K562 (cell line): ENCODE results near the gene IL4I1. TPM values are rescaled to one million over a fixed set of nuclear protein-coding genes. Genes with fewer than 3 reads are reported as not detected.

Experiments used
- KAT7 ChIP-seq: sonication (generic); formaldehyde crosslinking; IDR thresholded peaks from 2 replicates; pipeline ENCODE4 v1.8.0; 2022; ENCODE audit warnings: missing genetic modification reagents, mild to moderate bottlenecking, borderline replicate concordance
- MYC ChIP-seq, 2 experiments: fragments of 250-450 bp in 1 of 2; sonication (Bioruptor Pico) in 1 of 2; IDR thresholded peaks; 2 replicates each; pipeline versions ENCODE4 v1.5.1 to v1.6.1; 2012 to 2021; ENCODE audit warnings: low read depth in 2 of 2, borderline replicate concordance in 1 of 2, improper control_type of control experiment in 1 of 2, low read length in 1 of 2, mild to moderate bottlenecking in 1 of 2, moderate library complexity in 1 of 2
- NCOA2 ChIP-seq, 2 experiments: fragments of 450-650 bp; IDR thresholded peaks; 2 replicates each; pipeline ENCODE4 v1.6.1; 2018; ENCODE audit warnings: mild to moderate bottlenecking in 2 of 2, moderate library complexity in 1 of 2; ENCODE audit not compliant: partially characterized antibody in 2 of 2
- NFE2L1 ChIP-seq: fragments of 450-650 bp; IDR thresholded peaks from 2 replicates; pipeline ENCODE4 v1.6.1; 2016; ENCODE audit warnings: missing genetic modification characterization, low read depth, mild to moderate bottlenecking, missing compliant biosample characterization, moderate library complexity, borderline replicate concordance
- NFXL1 ChIP-seq: fragments of 450-650 bp; formaldehyde crosslinking; IDR thresholded peaks from 2 replicates; pipeline ENCODE4 v1.4.0; 2021; ENCODE audit warnings: mild to moderate bottlenecking
- RCOR1 ChIP-seq, 2 experiments: IDR thresholded peaks; 2 replicates each; pipeline ENCODE4 v1.6.1; 2012; ENCODE audit warnings: low read depth in 2 of 2, low read length in 2 of 2, borderline replicate concordance in 1 of 2, improper control_type of control experiment in 1 of 2
- SRF ChIP-seq, 2 experiments: fragments of 250-450, 450-650 bp in 1 of 2; sonication (Bioruptor Pico) in 1 of 2; sonication (generic) in 1 of 2; formaldehyde crosslinking; IDR thresholded peaks; 2 replicates each; pipeline versions ENCODE4 v1.5.0 to v1.5.1; 2020 to 2022; ENCODE audit warnings: mild to moderate bottlenecking in 1 of 2, missing genetic modification reagents in 1 of 2
- ZEB2 ChIP-seq: fragments of 450-650 bp; IDR thresholded peaks from 2 replicates; pipeline ENCODE4 v1.6.1; 2016
- polyA plus RNA-seq, 8 experiments: library from polyadenylated mRNA; depleted of rRNA in 4 of 8; stranded (reverse) in 5 of 8; unstranded in 3 of 8; fragments of >200 nt; fragmentation: Nextera tagmentation in 2 of 8; fragmentation: Illumina TruSeq in 1 of 8; extraction: Ambion mirVana in 2 of 8; extraction: Trizol in 1 of 8; gene quantifications; 2 replicates each; pipeline versions ENCODE4 v1.2.1 to v1.2.3, GENCODE V29; 2011 to 2014; ENCODE audit warnings: inconsistent platforms in 1 of 8, missing spikeins in 1 of 8
- total RNA-seq, 7 experiments: library from RNA; depleted of rRNA in 6 of 7; stranded (reverse); fragments of >200 nt in 6 of 7; fragmentation: Illumina TruSeq in 2 of 7; extraction: Trizol in 2 of 7; gene quantifications; 2 replicates each; pipeline versions ENCODE4 v1.2.1 to v1.2.3, GENCODE V29; 2011 to 2021; ENCODE audit warnings: low replicate concordance in 1 of 7
- TF ChIP-seq, protein P1 (sequence below): fragments of 250-450 bp; sonication (Bioruptor Pico); IDR thresholded peaks from 2 replicates; pipeline ENCODE4 v1.5.0; 2020; ENCODE audit warnings: mild to moderate bottlenecking
- TF ChIP-seq, protein P2 (sequence below): fragments of 450-650 bp; formaldehyde crosslinking; IDR thresholded peaks from 2 replicates; pipeline ENCODE4 v1.4.0; 2022; ENCODE audit warnings: missing genetic modification characterization
- TF ChIP-seq, protein P3 (sequence below): fragments of 450-650 bp; conservative IDR thresholded peaks from 2 replicates; pipeline ENCODE4 v1.6.1; 2016; ENCODE audit warnings: missing genetic modification characterization, low read depth, mild to moderate bottlenecking, missing compliant biosample characterization, moderate library complexity
- TF ChIP-seq, protein P4 (sequence below): fragments of 250-450 bp; sonication (Bioruptor Pico); IDR thresholded peaks from 2 replicates; pipeline ENCODE4 v1.4.0; 2020
- TF ChIP-seq, protein P5 (sequence below): fragments of 450-650 bp; formaldehyde crosslinking; IDR thresholded peaks from 2 replicates; pipeline ENCODE4 v1.4.0; 2020; ENCODE audit warnings: mild to moderate bottlenecking, moderate library complexity

The IL4I1 gene
- total and polyA plus RNA-seq, 9 of the 15 experiments (the other 6 are each of a cell fraction or from before 2014, with no cell fraction given) = 0.06 to 0.95 (median 0.43) TPM; not detected in 2

DNA sequence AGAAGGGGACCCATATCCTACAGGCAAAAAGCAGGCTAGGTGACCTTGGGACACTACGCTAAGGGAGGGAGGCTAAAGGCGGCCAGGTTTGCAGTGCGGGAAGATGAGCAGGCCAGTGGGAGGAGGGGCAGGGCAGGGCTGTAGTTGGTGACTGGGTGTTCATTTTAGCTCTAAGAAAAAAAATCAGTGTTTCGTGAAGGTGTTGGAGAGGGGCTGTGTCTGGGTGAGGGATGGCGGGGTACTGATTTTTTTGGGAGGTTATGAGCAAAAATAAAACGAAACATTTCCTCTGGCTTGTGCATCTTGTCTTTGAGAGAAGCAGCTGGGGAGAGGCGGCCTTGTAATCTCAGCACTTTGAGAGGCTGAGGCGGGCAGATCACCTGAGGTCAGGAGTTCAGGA, 37.0 kb upstream of the IL4I1 start (continued):
- TF ChIP-seq, protein P1, sequence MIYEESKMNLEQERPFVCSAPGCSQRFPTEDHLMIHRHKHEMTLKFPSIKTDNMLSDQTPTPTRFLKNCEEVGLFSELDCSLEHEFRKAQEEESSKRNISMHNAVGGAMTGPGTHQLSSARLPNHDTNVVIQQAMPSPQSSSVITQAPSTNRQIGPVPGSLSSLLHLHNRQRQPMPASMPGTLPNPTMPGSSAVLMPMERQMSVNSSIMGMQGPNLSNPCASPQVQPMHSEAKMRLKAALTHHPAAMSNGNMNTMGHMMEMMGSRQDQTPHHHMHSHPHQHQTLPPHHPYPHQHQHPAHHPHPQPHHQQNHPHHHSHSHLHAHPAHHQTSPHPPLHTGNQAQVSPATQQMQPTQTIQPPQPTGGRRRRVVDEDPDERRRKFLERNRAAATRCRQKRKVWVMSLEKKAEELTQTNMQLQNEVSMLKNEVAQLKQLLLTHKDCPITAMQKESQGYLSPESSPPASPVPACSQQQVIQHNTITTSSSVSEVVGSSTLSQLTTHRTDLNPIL (CRISPR knock-in tag) = no peak
- TF ChIP-seq NCOA2 (IDR thresholded peaks at IDR 0.05; ENCODE audit: partially characterized antibody in 2 of 2) = no peak
- peak in 1 of 2 experiments; percentile 59; a peak in 2 of 4 replicates for TF ChIP-seq RCOR1 (IDR thresholded peaks at IDR 0.05; ENCODE audit: borderline replicate concordance in 1 of 2, low read depth in 2 of 2, low read length in 2 of 2)
- TF ChIP-seq, protein P2, sequence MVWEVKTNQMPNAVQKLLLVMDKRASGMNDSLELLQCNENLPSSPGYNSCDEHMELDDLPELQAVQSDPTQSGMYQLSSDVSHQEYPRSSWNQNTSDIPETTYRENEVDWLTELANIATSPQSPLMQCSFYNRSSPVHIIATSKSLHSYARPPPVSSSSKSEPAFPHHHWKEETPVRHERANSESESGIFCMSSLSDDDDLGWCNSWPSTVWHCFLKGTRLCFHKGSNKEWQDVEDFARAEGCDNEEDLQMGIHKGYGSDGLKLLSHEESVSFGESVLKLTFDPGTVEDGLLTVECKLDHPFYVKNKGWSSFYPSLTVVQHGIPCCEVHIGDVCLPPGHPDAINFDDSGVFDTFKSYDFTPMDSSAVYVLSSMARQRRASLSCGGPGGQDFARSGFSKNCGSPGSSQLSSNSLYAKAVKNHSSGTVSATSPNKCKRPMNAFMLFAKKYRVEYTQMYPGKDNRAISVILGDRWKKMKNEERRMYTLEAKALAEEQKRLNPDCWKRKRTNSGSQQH (CRISPR knock-in tag) = peak; percentile 95
- TF ChIP-seq KAT7 (CRISPR knock-in tag) = no peak
- TF ChIP-seq, protein P3, sequence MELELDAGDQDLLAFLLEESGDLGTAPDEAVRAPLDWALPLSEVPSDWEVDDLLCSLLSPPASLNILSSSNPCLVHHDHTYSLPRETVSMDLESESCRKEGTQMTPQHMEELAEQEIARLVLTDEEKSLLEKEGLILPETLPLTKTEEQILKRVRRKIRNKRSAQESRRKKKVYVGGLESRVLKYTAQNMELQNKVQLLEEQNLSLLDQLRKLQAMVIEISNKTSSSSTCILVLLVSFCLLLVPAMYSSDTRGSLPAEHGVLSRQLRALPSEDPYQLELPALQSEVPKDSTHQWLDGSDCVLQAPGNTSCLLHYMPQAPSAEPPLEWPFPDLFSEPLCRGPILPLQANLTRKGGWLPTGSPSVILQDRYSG (tag) = no peak
- peak in 1 of 2 experiments; percentile 67; a peak in 1 of 4 replicates for TF ChIP-seq SRF (CRISPR knock-in tag; IDR thresholded peaks at IDR 0.05)
- TF ChIP-seq, protein P4, sequence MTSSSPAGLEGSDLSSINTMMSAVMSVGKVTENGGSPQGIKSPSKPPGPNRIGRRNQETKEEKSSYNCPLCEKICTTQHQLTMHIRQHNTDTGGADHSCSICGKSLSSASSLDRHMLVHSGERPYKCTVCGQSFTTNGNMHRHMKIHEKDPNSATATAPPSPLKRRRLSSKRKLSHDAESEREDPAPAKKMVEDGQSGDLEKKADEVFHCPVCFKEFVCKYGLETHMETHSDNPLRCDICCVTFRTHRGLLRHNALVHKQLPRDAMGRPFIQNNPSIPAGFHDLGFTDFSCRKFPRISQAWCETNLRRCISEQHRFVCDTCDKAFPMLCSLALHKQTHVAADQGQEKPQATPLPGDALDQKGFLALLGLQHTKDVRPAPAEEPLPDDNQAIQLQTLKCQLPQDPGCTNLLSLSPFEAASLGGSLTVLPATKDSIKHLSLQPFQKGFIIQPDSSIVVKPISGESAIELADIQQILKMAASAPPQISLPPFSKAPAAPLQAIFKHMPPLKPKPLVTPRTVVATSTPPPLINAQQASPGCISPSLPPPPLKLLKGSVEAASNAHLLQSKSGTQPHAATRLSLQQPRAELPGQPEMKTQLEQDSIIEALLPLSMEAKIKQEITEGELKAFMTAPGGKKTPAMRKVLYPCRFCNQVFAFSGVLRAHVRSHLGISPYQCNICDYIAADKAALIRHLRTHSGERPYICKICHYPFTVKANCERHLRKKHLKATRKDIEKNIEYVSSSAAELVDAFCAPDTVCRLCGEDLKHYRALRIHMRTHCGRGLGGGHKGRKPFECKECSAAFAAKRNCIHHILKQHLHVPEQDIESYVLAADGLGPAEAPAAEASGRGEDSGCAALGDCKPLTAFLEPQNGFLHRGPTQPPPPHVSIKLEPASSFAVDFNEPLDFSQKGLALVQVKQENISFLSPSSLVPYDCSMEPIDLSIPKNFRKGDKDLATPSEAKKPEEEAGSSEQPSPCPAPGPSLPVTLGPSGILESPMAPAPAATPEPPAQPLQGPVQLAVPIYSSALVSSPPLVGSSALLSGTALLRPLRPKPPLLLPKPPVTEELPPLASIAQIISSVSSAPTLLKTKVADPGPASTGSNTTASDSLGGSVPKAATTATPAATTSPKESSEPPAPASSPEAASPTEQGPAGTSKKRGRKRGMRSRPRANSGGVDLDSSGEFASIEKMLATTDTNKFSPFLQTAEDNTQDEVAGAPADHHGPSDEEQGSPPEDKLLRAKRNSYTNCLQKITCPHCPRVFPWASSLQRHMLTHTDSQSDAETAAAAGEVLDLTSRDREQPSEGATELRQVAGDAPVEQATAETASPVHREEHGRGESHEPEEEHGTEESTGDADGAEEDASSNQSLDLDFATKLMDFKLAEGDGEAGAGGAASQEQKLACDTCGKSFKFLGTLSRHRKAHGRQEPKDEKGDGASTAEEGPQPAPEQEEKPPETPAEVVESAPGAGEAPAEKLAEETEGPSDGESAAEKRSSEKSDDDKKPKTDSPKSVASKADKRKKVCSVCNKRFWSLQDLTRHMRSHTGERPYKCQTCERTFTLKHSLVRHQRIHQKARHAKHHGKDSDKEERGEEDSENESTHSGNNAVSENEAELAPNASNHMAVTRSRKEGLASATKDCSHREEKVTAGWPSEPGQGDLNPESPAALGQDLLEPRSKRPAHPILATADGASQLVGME (CRISPR knock-in tag) = no peak
- no peak for TF ChIP-seq NFE2L1 (tag)
- peak; percentile 19; the same call in 1 of the 2 replicates for TF ChIP-seq ZEB2
- TF ChIP-seq, protein P5, sequence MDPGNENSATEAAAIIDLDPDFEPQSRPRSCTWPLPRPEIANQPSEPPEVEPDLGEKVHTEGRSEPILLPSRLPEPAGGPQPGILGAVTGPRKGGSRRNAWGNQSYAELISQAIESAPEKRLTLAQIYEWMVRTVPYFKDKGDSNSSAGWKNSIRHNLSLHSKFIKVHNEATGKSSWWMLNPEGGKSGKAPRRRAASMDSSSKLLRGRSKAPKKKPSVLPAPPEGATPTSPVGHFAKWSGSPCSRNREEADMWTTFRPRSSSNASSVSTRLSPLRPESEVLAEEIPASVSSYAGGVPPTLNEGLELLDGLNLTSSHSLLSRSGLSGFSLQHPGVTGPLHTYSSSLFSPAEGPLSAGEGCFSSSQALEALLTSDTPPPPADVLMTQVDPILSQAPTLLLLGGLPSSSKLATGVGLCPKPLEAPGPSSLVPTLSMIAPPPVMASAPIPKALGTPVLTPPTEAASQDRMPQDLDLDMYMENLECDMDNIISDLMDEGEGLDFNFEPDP (CRISPR knock-in tag) = 0 out of 2 replicates have a peak, but pooled peaks have one; percentile 16
- no peak for TF ChIP-seq MYC (IDR thresholded peaks at IDR 0.05; ENCODE audit: low read depth, low read length)
- peak; percentile 84; the same call in 1 of the 2 replicates for TF ChIP-seq MYC (CRISPR knock-in tag; IDR thresholded peaks at IDR 0.05; ENCODE audit: borderline replicate concordance, low read depth)
- peak; percentile 93 for TF ChIP-seq NFXL1 (CRISPR knock-in tag)
